Keratinocyte (primary cell): Measurements from ENCODE around the gene FXR1. TPM values are rescaled to one million over a fixed set of nuclear protein-coding genes. Genes with fewer than 3 reads are reported as not detected.

ENCODE experiments used
- DNase-seq: peaks from one replicate; pipeline ENCODE4 v3.0.0-alpha.2; 2011; ENCODE audit warnings: low read depth, missing footprints, low spot score
- FAIRE-seq: peaks from 2 replicates; lab custom pipeline; 2011; peaks lifted over from hg19 to GRCh38; lab: Jason Lieb, UNC
- H2AFZ ChIP-seq: 2 replicates; pipeline ENCODE4 v1.6.0; 2012; ENCODE audit warnings: low read length, control low read depth, inconsistent platforms; ENCODE audit not compliant: control insufficient read depth
- H3K27ac ChIP-seq: 2 replicates; pipeline ENCODE4 v1.5.1; 2011; ENCODE audit warnings: low read length; ENCODE audit not compliant: control insufficient read depth, insufficient read depth
- H3K27me3 ChIP-seq: 3 replicates; pipeline ENCODE4 v1.6.0; 2011; ENCODE audit warnings: low read length; ENCODE audit not compliant: control insufficient read depth, insufficient read depth; ENCODE audit errors: extremely low read depth
- H3K36me3 ChIP-seq, 2 experiments: 2 replicates in 1 of 2; 3 replicates in 1 of 2; pipeline ENCODE4 v1.5.1; 2011; ENCODE audit warnings: low read length in 2 of 2, mild to moderate bottlenecking in 1 of 2; ENCODE audit not compliant: control insufficient read depth in 2 of 2, insufficient read depth in 2 of 2; ENCODE audit errors: extremely low read depth in 1 of 2
- H3K4me1 ChIP-seq: 3 replicates; pipeline ENCODE4 v1.5.1; 2011; ENCODE audit warnings: low read length; ENCODE audit not compliant: control insufficient read depth, insufficient read depth; ENCODE audit errors: extremely low read depth
- H3K4me2 ChIP-seq: 3 replicates; pipeline ENCODE4 v1.6.0; 2011; ENCODE audit warnings: low read depth, low read length; ENCODE audit not compliant: control insufficient read depth, insufficient read depth; ENCODE audit errors: extremely low read depth
- H3K4me3 ChIP-seq, 3 experiments: fragments of 200-600 bp in 1 of 3; sonication (generic) in 1 of 3; 2 replicates in 2 of 3; 3 replicates in 1 of 3; pipeline ENCODE4 v1.5.1; 2011 to 2016; ENCODE audit warnings: low read length in 3 of 3, mild to moderate bottlenecking in 3 of 3, control low read depth in 2 of 3, inconsistent platforms in 1 of 3, low read depth in 1 of 3, mixed read lengths in 1 of 3, mixed run types in 1 of 3, moderate library complexity in 1 of 3; ENCODE audit not compliant: control insufficient read depth in 2 of 3, insufficient read depth in 2 of 3; ENCODE audit errors: extremely low read depth in 1 of 3
- H3K79me2 ChIP-seq: 2 replicates; pipeline ENCODE4 v1.6.0; 2012; ENCODE audit warnings: low read length; ENCODE audit not compliant: control insufficient read depth, insufficient read depth
- H3K9ac ChIP-seq: 3 replicates; pipeline ENCODE4 v1.6.0; 2011; ENCODE audit warnings: low read length; ENCODE audit not compliant: control insufficient read depth, insufficient read depth; ENCODE audit errors: extremely low read depth
- H3K9me1 ChIP-seq: 3 replicates; pipeline ENCODE4 v1.6.0; 2011; ENCODE audit warnings: low read length; ENCODE audit not compliant: control insufficient read depth, insufficient read depth; ENCODE audit errors: extremely low read depth
- H3K9me3 ChIP-seq: 2 replicates; pipeline ENCODE4 v1.5.1; 2012; ENCODE audit warnings: low read depth, low read length; ENCODE audit not compliant: control insufficient read depth
- H4K20me1 ChIP-seq: 3 replicates; pipeline ENCODE4 v1.6.0; 2011; ENCODE audit warnings: low read length; ENCODE audit not compliant: control insufficient read depth, insufficient read depth; ENCODE audit errors: extremely low read depth
- CTCF ChIP-seq, 3 experiments: IDR thresholded peaks in 1 of 3; conservative IDR thresholded peaks in 1 of 3; optimal IDR thresholded peaks in 1 of 3; 2 replicates in 2 of 3; 3 replicates in 1 of 3; pipeline versions ENCODE3 to v1.5.1; 2011; ENCODE audit warnings: low read length in 3 of 3, mild to moderate bottlenecking in 3 of 3, moderate library complexity in 2 of 3, control low read depth in 1 of 3, inconsistent platforms in 1 of 3; ENCODE audit not compliant: insufficient read depth in 2 of 3; ENCODE audit errors: extremely low read depth in 1 of 3
- EZH2 ChIP-seq: IDR thresholded peaks from one replicate; pipeline ENCODE4 v1.6.1; 2012; ENCODE audit warnings: inconsistent platforms, mild to moderate bottlenecking, low read length, moderate library complexity
- dilution Hi-C: fragments of 300-500 bp; cut with MboI; formaldehyde crosslinking; loops from one replicate; pipeline ENCODE4 v1.7.0; 2020; ENCODE audit warnings: low sequenced_read_pairs; ENCODE audit not compliant: extremely low pct_ligation_motif_present
- polyA plus RNA-seq, 5 experiments: library from polyadenylated mRNA; depleted of rRNA in 3 of 5; stranded (reverse) in 3 of 5; stranded (forward) in 1 of 5; unstranded in 1 of 5; fragments of >200 nt; gene quantifications; 1 replicate in 1 of 5; 2 replicates in 3 of 5; 3 replicates in 1 of 5; pipeline versions ENCODE4 v1.2.1 to v1.2.3, GENCODE V29; 2011 to 2012; ENCODE audit warnings: missing spikeins in 2 of 5, low read depth in 1 of 5, low replicate concordance in 1 of 5

The FXR1 gene
- polyA plus RNA-seq, 1 donor (not counting 4 experiments of a cell fraction or from before 2014, with no cell fraction given) = 125 TPM

GRCh38 chr3:180909369-180910127, 2.9 kb upstream of the FXR1 start:
- no peak overlapping the region for H3K4me3 ChIP-seq
- H3K79me2 ChIP-seq = peaks cover 21% of the 10 kb centered on the region
- H3K9me1 ChIP-seq = no peaks in the 10 kb centered on the region
- no peak for FAIRE-seq
- H3K9me3 ChIP-seq = no peaks in the 10 kb centered on the region
- H2AFZ ChIP-seq = no peak overlapping the region
- H3K4me1 ChIP-seq = peaks cover 12% of the 10 kb centered on the region
- H3K27me3 ChIP-seq = no peaks in the 10 kb centered on the region
- no peak for DNase-seq
- no peaks in the 10 kb centered on the region for H3K36me3 ChIP-seq
- no peak overlapping the region for H3K4me2 ChIP-seq
- H4K20me1 ChIP-seq = peaks cover 4% of the 10 kb centered on the region
- no peak for TF ChIP-seq EZH2
- TF ChIP-seq CTCF (optimal IDR thresholded peaks at IDR 0.05 in 1 of 3, IDR thresholded peaks at IDR 0.05 in 1 of 3, conservative IDR thresholded peaks at IDR 0.05 in 1 of 3; ENCODE audit: extremely low read depth in 1 of 3, insufficient read depth in 2 of 3, low read length in 3 of 3) = no peak
- H3K9ac ChIP-seq = no peak overlapping the region
- H3K27ac ChIP-seq = no peak overlapping the region
- dilution Hi-C loops = no loop called here

GRCh38 chr3:180910823-180911222, 1.6 kb upstream of the FXR1 start:
- no peak overlapping the region for H3K4me3 ChIP-seq
- no peak for FAIRE-seq
- no peak overlapping the region for H2AFZ ChIP-seq
- no peak for DNase-seq
- peaks cover 7% of the 10 kb centered on the region for H4K20me1 ChIP-seq
- peaks cover 15% of the 10 kb centered on the region for H3K4me1 ChIP-seq
- peaks cover 33% of the 10 kb centered on the region for H3K79me2 ChIP-seq
- TF ChIP-seq CTCF (optimal IDR thresholded peaks at IDR 0.05 in 1 of 3, IDR thresholded peaks at IDR 0.05 in 1 of 3, conservative IDR thresholded peaks at IDR 0.05 in 1 of 3; ENCODE audit: extremely low read depth in 1 of 3, insufficient read depth in 2 of 3, low read length in 3 of 3) (no peak), EZH2 (no peak)
- H3K36me3 ChIP-seq = peaks cover 0 to 3% of the 10 kb centered on the region in 2 experiments
- dilution Hi-C loops = no loop called here
- no peak overlapping the region for H3K9ac ChIP-seq
- no peaks in the 10 kb centered on the region for H3K9me3 ChIP-seq
- H3K4me2 ChIP-seq = no peak overlapping the region
- H3K27me3 ChIP-seq = no peaks in the 10 kb centered on the region
- no peak overlapping the region for H3K27ac ChIP-seq
- H3K9me1 ChIP-seq = no peaks in the 10 kb centered on the region
